Gastroesophageal sphincter (tissue), 4 donors: ENCODE results near the gene B4GALT6. TPM values are rescaled to one million over a fixed set of nuclear protein-coding genes. Genes with fewer than 3 reads are reported as not detected.

ENCODE experiments used
- ATAC-seq: fragments of 150-250 bp; one replicate; pipeline ENCODE4 v1.9.1; 2016; ENCODE audit warnings: mild to moderate bottlenecking, moderate library complexity
- H3K27ac ChIP-seq, 4 donors: fragments of 200-600 bp; sonication (generic) in 3 of 4; 1 replicate in 3 of 4; 2 replicates in 1 of 4; pipeline ENCODE4 v1.5.1; 2016 to 2019
- H3K27me3 ChIP-seq: fragments of 200-600 bp; sonication (generic); one replicate; pipeline ENCODE4 v1.5.1; 2019
- H3K36me3 ChIP-seq, 2 donors: fragments of 200-600 bp; sonication (generic); one replicate each; pipeline ENCODE4 v1.5.1; 2019; ENCODE audit warnings: control low read depth in 1 of 2
- H3K4me1 ChIP-seq, 3 donors: fragments of 200-600 bp; sonication (generic); 1 replicate in 2 of 3; 2 replicates in 1 of 3; pipeline ENCODE4 v1.5.1; 2016 to 2019; ENCODE audit warnings: control low read depth in 2 of 3
- H3K4me3 ChIP-seq, 2 donors: fragments of 200-600 bp; sonication (generic); one replicate each; pipeline ENCODE4 v1.5.1; 2019; ENCODE audit warnings: mild to moderate bottlenecking in 1 of 2, moderate library complexity in 1 of 2
- H3K9me3 ChIP-seq, 3 donors: fragments of 200-600 bp; sonication (generic); one replicate each; pipeline ENCODE4 v1.5.1; 2017 to 2019; ENCODE audit warnings: control low read depth in 2 of 3
- CTCF ChIP-seq, 4 experiments: fragments of 200-600 bp in 2 of 4; fragments of 450-650 bp in 2 of 4; sonication (generic) in 1 of 4; IDR thresholded peaks; one replicate each; pipeline ENCODE4 v1.5.1; 2017 to 2019; ENCODE audit warnings: antibody characterized with exemption in 4 of 4, mild to moderate bottlenecking in 2 of 4, moderate library complexity in 2 of 4
- EP300 ChIP-seq: sonication (generic); formaldehyde crosslinking; IDR thresholded peaks from one replicate; pipeline ENCODE4 v1.6.1; 2017; ENCODE audit warnings: antibody characterized with exemption, mild to moderate bottlenecking
- POLR2A ChIP-seq, 2 donors: fragments of 450-650 bp; IDR thresholded peaks; one replicate each; pipeline ENCODE4 v1.6.1; 2017; ENCODE audit warnings: antibody characterized with exemption in 2 of 2, mild to moderate bottlenecking in 2 of 2, moderate library complexity in 1 of 2
- POLR2AphosphoS5 ChIP-seq: sonication (generic); formaldehyde crosslinking; IDR thresholded peaks from one replicate; pipeline ENCODE4 v1.6.1; 2017; ENCODE audit warnings: antibody characterized with exemption
- WGBS, 2 donors: methylation state at CpG; one replicate each; pipeline ENCODE4 v1.1.5; 2018; ENCODE audit warnings: low coverage in 1 of 2; 5-methylcytosine and 5-hydroxymethylcytosine counted together
- total RNA-seq, 4 donors: library from RNA; depleted of rRNA; stranded (reverse); fragments of >200 nt; gene quantifications; one replicate each; pipeline ENCODE4 v1.1.0, GENCODE V29; 2016

B4GALT6 gene
- total RNA-seq, 4 donors from 2014 or later, result 3.0 to 12.0 (median 5.8) TPM

GRCh38 chr18:31649978-31650719 is 34.2 kb downstream of the B4GALT6 start:
- H3K4me3 ChIP-seq, result no peak overlapping the region
- no peaks in the 10 kb centered on the region for H3K27me3 ChIP-seq
- peaks cover 0 to 30% (median 8%) of the 10 kb centered on the region in 3 donors for H3K4me1 ChIP-seq
- whole genome bisulfite sequencing, 2 donors, result 58 to 64% methylated on average over 2 to 4 of the region's 4 CpGs
- H3K27ac ChIP-seq, result no peak overlapping the region
- TF ChIP-seq CTCF (IDR thresholded peaks at IDR 0.05), result no peak
- TF ChIP-seq EP300, result no peak
- TF ChIP-seq POLR2A (IDR thresholded peaks at IDR 0.05), result no peak
- TF ChIP-seq POLR2AphosphoS5, result no peak
- ATAC-seq, result no peak
- H3K9me3 ChIP-seq, result no peaks in the 10 kb centered on the region
- no peaks in the 10 kb centered on the region for H3K36me3 ChIP-seq

GRCh38 chr18:31649449-31649848 is 34.9 kb downstream of the B4GALT6 start:
- ATAC-seq, result no peak
- H3K4me3 ChIP-seq, result no peak overlapping the region
- 95% methylated on average over 2 of the region's 2 CpGs; no CpG with 5 or more reads in 1 of the 2 donors for WGBS, 2 donors

GRCh38 chr18:31648966-31649429 is 35.4 kb downstream of the B4GALT6 start:
- H3K4me1 ChIP-seq, result peaks cover 0 to 30% (median 8%) of the 10 kb centered on the region in 3 donors
- H3K4me3 ChIP-seq, result no peak overlapping the region
- 32% methylated on average over 2 of the region's 2 CpGs; no CpG with 5 or more reads in 1 of the 2 donors for WGBS, 2 donors
- TF ChIP-seq POLR2AphosphoS5 (no peak), EP300 (no peak), POLR2A (IDR thresholded peaks at IDR 0.05) (no peak)
- no peaks in the 10 kb centered on the region for H3K9me3 ChIP-seq
- no peak overlapping the region for H3K27ac ChIP-seq
- H3K36me3 ChIP-seq, result no peaks in the 10 kb centered on the region
- no peaks in the 10 kb centered on the region for H3K27me3 ChIP-seq
- ATAC-seq, result no peak

More at GRCh38 chr18:31649449-31649848, 34.9 kb downstream of the B4GALT6 start:
- no peaks in the 10 kb centered on the region for H3K27me3 ChIP-seq
- H3K27ac ChIP-seq, result no peak overlapping the region
- no peaks in the 10 kb centered on the region for H3K36me3 ChIP-seq
- no peak for TF ChIP-seq EP300
- no peak for TF ChIP-seq POLR2AphosphoS5
- TF ChIP-seq CTCF (IDR thresholded peaks at IDR 0.05), result no peak
- no peak for TF ChIP-seq POLR2A (IDR thresholded peaks at IDR 0.05)
- H3K9me3 ChIP-seq, result no peaks in the 10 kb centered on the region
- H3K4me1 ChIP-seq, result peaks cover 0 to 30% (median 8%) of the 10 kb centered on the region in 3 donors

- Histone ChIP-seq H3K4me3 (no peak overlapping the region), H3K27me3 (no peaks in the 10 kb centered on the region), H3K36me3 (no peaks in the 10 kb centered on the region), H3K9me3 (no peaks in the 10 kb centered on the region), H3K4me1 (peaks cover 0 to 33% (median 8%) of the 10 kb centered on the region in 3 donors), H3K27ac (no peak overlapping the region)
- TF ChIP-seq EP300 (no peak), CTCF (IDR thresholded peaks at IDR 0.05) (no peak), POLR2A (IDR thresholded peaks at IDR 0.05) (no peak), POLR2AphosphoS5 (no peak)
- WGBS, 2 donors, result 86 to 92% methylated on average over 2 of the region's 2 CpGs
- ATAC-seq, result no peak
Observed at GRCh38 chr18:31648458-31648857, 35.9 kb downstream of the B4GALT6 start.

GRCh38 chr18:31647127-31647753 is 37.1 kb downstream of the B4GALT6 start:
- TF ChIP-seq EP300 (no peak), POLR2AphosphoS5 (no peak), POLR2A (IDR thresholded peaks at IDR 0.05) (no peak)
- Histone ChIP-seq H3K36me3 (no peaks in the 10 kb centered on the region), H3K27me3 (no peaks in the 10 kb centered on the region), H3K4me3 (no peak overlapping the region), H3K4me1 (peaks cover 0 to 44% (median 12%) of the 10 kb centered on the region in 3 donors), H3K9me3 (no peaks in the 10 kb centered on the region), H3K27ac (no peak overlapping the region)
- WGBS, 2 donors, result 18 to 56% methylated on average over 2 to 3 of the region's 4 CpGs
- ATAC-seq, result no peak
